HepG2 (cell line): ENCODE measurements around the gene BCAS3. TPM values are rescaled to one million over a fixed set of nuclear protein-coding genes. Genes with fewer than 3 reads are reported as not detected.

ENCODE experiments used
- ETS1 ChIP-seq: sonication (generic); formaldehyde crosslinking; IDR thresholded peaks from 2 replicates; pipeline ENCODE4 v1.4.0; 2020; ENCODE audit warnings: missing genetic modification reagents
- ISX ChIP-seq: sonication (generic); formaldehyde crosslinking; conservative IDR thresholded peaks from 2 replicates; pipeline ENCODE4 v1.5.0; 2020; ENCODE audit warnings: missing genetic modification reagents
- NFRKB ChIP-seq: fragments of 450-650 bp; IDR thresholded peaks from 2 replicates; pipeline ENCODE4 v1.6.1; 2017
- RARA ChIP-seq: IDR thresholded peaks from 2 replicates; pipeline ENCODE4 v1.6.1; 2016; ENCODE audit warnings: missing genetic modification reagents, missing compliant biosample characterization
- RARG ChIP-seq: sonication (generic); formaldehyde crosslinking; IDR thresholded peaks from 2 replicates; pipeline ENCODE4 v1.4.0; 2020; ENCODE audit warnings: low read depth, mild to moderate bottlenecking, missing genetic modification reagents
- SNAPC5 ChIP-seq: sonication (generic); formaldehyde crosslinking; IDR thresholded peaks from 2 replicates; pipeline ENCODE4 v1.8.1; 2023; ENCODE audit warnings: mild to moderate bottlenecking, missing genetic modification reagents, borderline replicate concordance
- SOX6 ChIP-seq, 2 experiments: fragments of 450-650 bp in 1 of 2; sonication (generic) in 1 of 2; formaldehyde crosslinking in 1 of 2; IDR thresholded peaks; 2 replicates each; pipeline versions ENCODE4 v1.4.0 to v1.6.1; 2017 to 2020; ENCODE audit warnings: antibody characterized with exemption in 1 of 2, mild to moderate bottlenecking in 1 of 2, missing genetic modification reagents in 1 of 2
- SP140L ChIP-seq: sonication (generic); formaldehyde crosslinking; IDR thresholded peaks from 2 replicates; pipeline ENCODE4 v1.4.0; 2020; ENCODE audit warnings: missing genetic modification reagents, borderline replicate concordance
- ZFP36 ChIP-seq: fragments of 150-350 bp; IDR thresholded peaks from 2 replicates; pipeline ENCODE4 v1.6.1; 2018; ENCODE audit warnings: borderline replicate concordance, low read length, low read depth; ENCODE audit not compliant: partially characterized antibody
- ZFY ChIP-seq: sonication (generic); formaldehyde crosslinking; IDR thresholded peaks from 2 replicates; pipeline ENCODE4 v1.4.0; 2020; ENCODE audit warnings: missing genetic modification reagents
- ZHX1 ChIP-seq: sonication (generic); formaldehyde crosslinking; IDR thresholded peaks from 2 replicates; pipeline ENCODE4 v1.8.1; 2022; ENCODE audit warnings: low read depth, mild to moderate bottlenecking, missing genetic modification reagents
- ZIK1 ChIP-seq: sonication (generic); formaldehyde crosslinking; IDR thresholded peaks from 2 replicates; pipeline ENCODE4 v1.5.0; 2020; ENCODE audit warnings: mild to moderate bottlenecking, low read depth, missing genetic modification reagents, borderline replicate concordance
- ZNF280B ChIP-seq: sonication (generic); formaldehyde crosslinking; IDR thresholded peaks from 2 replicates; pipeline ENCODE4 v1.5.0; 2020; ENCODE audit warnings: missing genetic modification reagents, mild to moderate bottlenecking, borderline replicate concordance
- ZNF598 ChIP-seq: sonication (generic); formaldehyde crosslinking; IDR thresholded peaks from 2 replicates; pipeline ENCODE4 v1.5.1; 2020; ENCODE audit warnings: mild to moderate bottlenecking, missing genetic modification reagents, borderline replicate concordance
- ZNF678 ChIP-seq: sonication (generic); formaldehyde crosslinking; IDR thresholded peaks from 2 replicates; pipeline ENCODE4 v1.4.0; 2020; ENCODE audit warnings: mild to moderate bottlenecking, missing genetic modification reagents
- ZNF746 ChIP-seq: sonication (generic); formaldehyde crosslinking; IDR thresholded peaks from 2 replicates; pipeline ENCODE4 v1.8.0; 2022; ENCODE audit warnings: mild to moderate bottlenecking, missing genetic modification reagents
- ZSCAN25 ChIP-seq: sonication (generic); formaldehyde crosslinking; IDR thresholded peaks from 2 replicates; pipeline ENCODE4 v1.8.0; 2022; ENCODE audit warnings: mild to moderate bottlenecking, missing genetic modification reagents
- polyA plus RNA-seq, 8 experiments: library from polyadenylated mRNA; depleted of rRNA in 3 of 8; stranded (reverse) in 7 of 8; unstranded in 1 of 8; fragments of >200 nt; fragmentation: Illumina TruSeq in 4 of 8; extraction: Trizol in 4 of 8; gene quantifications; 2 replicates each; pipeline versions ENCODE4 v1.2.1 to v1.2.3, GENCODE V29; 2011 to 2016; ENCODE audit warnings: low read depth in 4 of 8, missing spikeins in 1 of 8, mixed read lengths in 1 of 8; ENCODE audit not compliant: insufficient read depth in 1 of 8
- total RNA-seq, 5 experiments: library from RNA; depleted of rRNA; stranded (reverse); fragments of >200 nt; fragmentation: Illumina TruSeq; extraction: Trizol; gene quantifications; 2 replicates each; pipeline ENCODE4 v1.2.3, GENCODE V29; 2016; ENCODE audit warnings: low read depth in 1 of 5
- TF ChIP-seq, protein P1 (sequence below): fragments of 450-650 bp; IDR thresholded peaks from 2 replicates; pipeline ENCODE4 v1.6.1; 2016
- TF ChIP-seq, protein P2 (sequence below): sonication (generic); formaldehyde crosslinking; IDR thresholded peaks from 2 replicates; pipeline ENCODE4 v1.8.1; 2023; ENCODE audit warnings: mild to moderate bottlenecking, missing genetic modification reagents

BCAS3 gene
- total and polyA plus RNA-seq, 2 of the 13 experiments (the other 11 are each of a cell fraction or from before 2014, with no cell fraction given), result 10.7 to 11.2 TPM

GRCh38 chr17:61363601-61364462 is 686.2 kb downstream of the BCAS3 start (continued):
- TF ChIP-seq ZNF598 (CRISPR knock-in tag), result no peak
- TF ChIP-seq ZNF746 (CRISPR knock-in tag), result no peak
- no peak for TF ChIP-seq NFRKB
- no peak for TF ChIP-seq ZHX1 (CRISPR knock-in tag)
- TF ChIP-seq ZFY, result no peak; the same call in 1 of the 2 replicates
- peak; percentile 87 for TF ChIP-seq RARA (CRISPR knock-in tag)
- TF ChIP-seq, protein P1, sequence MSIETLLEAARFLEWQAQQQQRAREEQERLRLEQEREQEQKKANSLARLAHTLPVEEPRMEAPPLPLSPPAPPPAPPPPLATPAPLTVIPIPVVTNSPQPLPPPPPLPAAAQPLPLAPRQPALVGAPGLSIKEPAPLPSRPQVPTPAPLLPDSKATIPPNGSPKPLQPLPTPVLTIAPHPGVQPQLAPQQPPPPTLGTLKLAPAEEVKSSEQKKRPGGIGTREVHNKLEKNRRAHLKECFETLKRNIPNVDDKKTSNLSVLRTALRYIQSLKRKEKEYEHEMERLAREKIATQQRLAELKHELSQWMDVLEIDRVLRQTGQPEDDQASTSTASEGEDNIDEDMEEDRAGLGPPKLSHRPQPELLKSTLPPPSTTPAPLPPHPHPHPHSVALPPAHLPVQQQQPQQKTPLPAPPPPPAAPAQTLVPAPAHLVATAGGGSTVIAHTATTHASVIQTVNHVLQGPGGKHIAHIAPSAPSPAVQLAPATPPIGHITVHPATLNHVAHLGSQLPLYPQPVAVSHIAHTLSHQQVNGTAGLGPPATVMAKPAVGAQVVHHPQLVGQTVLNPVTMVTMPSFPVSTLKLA, result no peak
- TF ChIP-seq ZFP36, result no peak
- TF ChIP-seq, protein P2, sequence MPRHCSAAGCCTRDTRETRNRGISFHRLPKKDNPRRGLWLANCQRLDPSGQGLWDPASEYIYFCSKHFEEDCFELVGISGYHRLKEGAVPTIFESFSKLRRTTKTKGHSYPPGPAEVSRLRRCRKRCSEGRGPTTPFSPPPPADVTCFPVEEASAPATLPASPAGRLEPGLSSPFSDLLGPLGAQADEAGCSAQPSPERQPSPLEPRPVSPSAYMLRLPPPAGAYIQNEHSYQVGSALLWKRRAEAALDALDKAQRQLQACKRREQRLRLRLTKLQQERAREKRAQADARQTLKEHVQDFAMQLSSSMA, result no peak
- no peak for TF ChIP-seq SNAPC5 (CRISPR knock-in tag)
- no peak for TF ChIP-seq SOX6 (IDR thresholded peaks at IDR 0.05)
- peak; percentile 89 for TF ChIP-seq SOX6 (CRISPR knock-in tag; IDR thresholded peaks at IDR 0.05)
- no peak for TF ChIP-seq SP140L (CRISPR knock-in tag)
- TF ChIP-seq RARG (CRISPR knock-in tag), result no peak
- no peak for TF ChIP-seq ISX
- no peak for TF ChIP-seq ZIK1
- no peak for TF ChIP-seq ZNF678 (CRISPR knock-in tag)
- TF ChIP-seq ETS1 (CRISPR knock-in tag), result no peak
- peak; percentile 41; the same call in 1 of the 2 replicates for TF ChIP-seq ZSCAN25 (CRISPR knock-in tag)
- TF ChIP-seq ZNF280B (CRISPR knock-in tag), result no peak
